ENCODE measurements around the gene RAB6A.
A peak's percentile ranks its signal among the peaks of the same experiment; 100 is the strongest.
"Not testable (repeated sequence)": the region's sequence is repeated elsewhere in the genome, so short reads cannot be mapped to it uniquely, and the experiment has no call there.

Gene RAB6A

DNA sequence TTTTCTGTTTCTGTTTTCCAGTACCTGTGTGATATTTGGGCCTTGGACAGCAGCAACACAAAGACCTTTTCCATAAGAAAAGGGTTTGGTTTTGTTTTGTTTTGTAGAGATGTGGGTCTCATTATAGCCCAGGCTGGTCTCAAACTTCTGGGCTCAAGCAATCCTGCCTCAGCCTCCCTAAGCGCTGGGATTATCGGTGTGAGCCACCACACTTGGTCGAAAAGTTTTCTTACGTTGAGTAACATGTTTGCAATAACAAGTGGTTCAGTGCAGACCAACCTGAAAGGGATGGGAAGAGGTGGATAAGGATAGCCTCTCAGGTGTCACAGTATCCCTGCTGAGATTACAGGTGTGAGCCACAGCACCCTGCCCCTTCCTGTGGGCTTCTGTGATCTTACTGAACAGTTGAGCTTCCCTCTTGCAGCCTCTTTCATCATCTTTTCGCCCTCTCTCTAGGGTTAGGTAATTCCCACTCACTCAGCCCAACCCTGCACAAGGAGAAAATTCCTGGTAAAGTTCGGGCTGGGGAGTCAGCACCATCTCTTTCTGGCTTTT lies 23.3 kb upstream of the RAB6A start:
- H3K4me3 ChIP-seq (ENCODE audit: low read length): no peak overlapping the region
- TF ChIP-seq, protein P1, sequence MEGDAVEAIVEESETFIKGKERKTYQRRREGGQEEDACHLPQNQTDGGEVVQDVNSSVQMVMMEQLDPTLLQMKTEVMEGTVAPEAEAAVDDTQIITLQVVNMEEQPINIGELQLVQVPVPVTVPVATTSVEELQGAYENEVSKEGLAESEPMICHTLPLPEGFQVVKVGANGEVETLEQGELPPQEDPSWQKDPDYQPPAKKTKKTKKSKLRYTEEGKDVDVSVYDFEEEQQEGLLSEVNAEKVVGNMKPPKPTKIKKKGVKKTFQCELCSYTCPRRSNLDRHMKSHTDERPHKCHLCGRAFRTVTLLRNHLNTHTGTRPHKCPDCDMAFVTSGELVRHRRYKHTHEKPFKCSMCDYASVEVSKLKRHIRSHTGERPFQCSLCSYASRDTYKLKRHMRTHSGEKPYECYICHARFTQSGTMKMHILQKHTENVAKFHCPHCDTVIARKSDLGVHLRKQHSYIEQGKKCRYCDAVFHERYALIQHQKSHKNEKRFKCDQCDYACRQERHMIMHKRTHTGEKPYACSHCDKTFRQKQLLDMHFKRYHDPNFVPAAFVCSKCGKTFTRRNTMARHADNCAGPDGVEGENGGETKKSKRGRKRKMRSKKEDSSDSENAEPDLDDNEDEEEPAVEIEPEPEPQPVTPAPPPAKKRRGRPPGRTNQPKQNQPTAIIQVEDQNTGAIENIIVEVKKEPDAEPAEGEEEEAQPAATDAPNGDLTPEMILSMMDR (conservative IDR thresholded peaks at IDR 0.05; ENCODE audit: low read length): no peak
- peak; percentile 68 for DNase-seq (ENCODE audit: low read depth)

DNA sequence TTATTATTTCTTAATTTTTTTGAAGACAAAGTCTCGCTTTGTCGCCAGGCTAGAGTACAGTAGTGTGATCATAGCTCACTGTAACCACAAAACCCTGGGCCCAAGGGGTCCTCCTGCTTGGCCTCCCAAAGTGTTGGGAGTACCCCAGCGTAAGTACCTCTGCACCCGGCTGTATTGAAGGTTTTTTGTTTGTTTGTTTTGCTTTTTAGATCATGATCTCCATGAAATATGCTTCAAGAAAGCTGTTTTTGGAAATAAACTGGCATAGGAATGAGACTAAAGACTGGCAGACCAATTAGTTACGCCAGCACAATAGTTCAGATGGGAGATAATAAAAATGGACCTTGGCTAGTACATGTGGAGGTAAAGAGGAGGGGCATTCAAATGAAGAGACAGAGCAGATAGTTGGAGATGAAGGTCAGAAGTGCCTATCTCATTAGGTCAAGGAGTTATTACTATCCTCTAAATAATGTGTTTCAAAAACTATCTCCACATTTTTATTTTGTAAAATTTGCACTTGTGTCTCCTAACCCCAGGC lies 22.7 kb upstream of the RAB6A start:
- no peak for DNase-seq (ENCODE audit: low read depth)
- TF ChIP-seq, protein P1 (conservative IDR thresholded peaks at IDR 0.05; ENCODE audit: low read length): no peak

DNA sequence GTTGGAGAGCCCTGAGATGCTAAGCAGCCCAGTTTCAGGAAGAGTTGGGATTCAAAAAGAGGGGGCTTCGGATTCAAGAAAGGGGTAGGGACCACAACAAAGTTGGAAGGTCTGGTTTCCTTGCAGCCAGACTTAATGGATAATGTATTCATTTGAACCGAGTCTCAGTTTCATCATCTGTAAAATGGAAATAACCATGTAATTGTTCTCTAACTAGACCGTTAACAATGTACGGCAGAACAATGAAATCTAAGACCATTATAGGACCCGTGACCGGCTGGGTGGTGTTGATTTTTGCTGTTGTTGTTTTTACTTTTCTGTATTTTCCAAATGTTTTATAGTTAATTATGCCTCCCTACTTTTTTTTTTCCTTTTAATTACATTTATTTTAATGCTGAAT lies 20.4 kb upstream of the RAB6A start:
- DNase-seq (ENCODE audit: low read depth): no peak
- TF ChIP-seq, protein P1 (conservative IDR thresholded peaks at IDR 0.05; ENCODE audit: low read length): no peak
- H3K4me3 ChIP-seq (ENCODE audit: low read length): no peak overlapping the region

More for the DNA sequence above, 22.7 kb upstream of the RAB6A start:
- no peak overlapping the region for H3K4me3 ChIP-seq (ENCODE audit: low read length)

DNA sequence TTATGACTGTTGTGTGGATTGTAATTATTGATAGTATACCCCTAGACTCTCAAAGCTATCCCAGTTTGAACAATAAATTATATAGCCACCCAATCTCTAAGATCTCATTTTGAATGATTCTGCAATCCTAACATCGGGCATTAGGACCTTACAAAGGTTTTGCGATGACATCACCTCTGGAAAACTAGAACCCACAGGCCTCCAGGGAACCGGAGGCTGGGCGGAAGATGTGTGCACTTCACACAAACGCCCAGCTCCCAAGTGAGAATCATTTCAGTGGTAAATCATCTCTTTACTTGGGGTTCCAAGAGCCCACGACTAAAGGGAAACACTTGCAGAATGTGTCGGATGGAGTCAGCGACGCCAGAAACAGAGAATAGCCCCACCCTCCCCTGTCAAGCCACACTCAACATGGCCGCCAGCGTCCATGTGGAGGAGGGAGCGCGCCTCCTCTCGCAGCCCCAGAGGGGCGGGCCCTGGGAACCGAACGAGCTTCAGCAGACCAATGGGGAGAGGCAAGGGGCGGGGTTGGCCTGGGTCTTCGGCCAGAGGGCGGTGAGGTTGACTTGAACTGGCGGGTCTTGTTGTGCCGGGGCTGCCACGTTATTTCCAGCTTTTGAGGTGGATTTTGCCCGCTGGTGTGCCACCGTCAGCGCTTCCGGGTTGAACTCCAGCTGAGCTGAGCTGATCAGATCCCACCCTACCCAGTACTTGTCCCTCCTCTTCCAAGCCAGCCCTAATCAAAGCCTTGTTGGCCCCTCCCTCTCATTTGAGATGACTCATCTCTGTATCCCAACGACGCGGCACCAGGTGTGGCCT lies 18.4 kb upstream of the RAB6A start:
- peak overlapping the region; percentile 77 for H3K4me3 ChIP-seq (ENCODE audit: low read length)
- TF ChIP-seq, protein P1 (conservative IDR thresholded peaks at IDR 0.05; ENCODE audit: low read length): no peak

DNA sequence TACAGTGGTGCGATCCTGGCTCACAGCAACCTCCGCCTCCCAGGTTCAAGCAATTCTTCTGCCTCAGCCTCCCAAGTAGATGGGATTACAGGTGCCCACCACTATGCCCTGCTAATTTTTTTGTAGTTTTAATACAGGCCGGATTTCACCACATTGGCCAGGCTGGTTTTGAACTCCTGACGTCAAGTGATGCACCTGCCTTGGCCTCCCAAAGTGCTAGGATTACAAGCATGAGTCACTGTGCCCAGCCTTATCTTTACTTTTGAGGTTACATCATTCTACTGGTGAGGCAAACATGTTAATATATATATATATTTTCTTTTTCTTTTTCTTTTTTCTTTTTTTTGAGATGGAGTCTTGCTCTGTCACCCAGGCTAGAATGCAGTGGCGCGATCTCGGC lies 9.9 kb upstream of the RAB6A start:
- not testable (repeated sequence) for H3K4me3 ChIP-seq (ENCODE audit: low read length); DNase-seq (ENCODE audit: low read depth)

More for the DNA sequence above, 18.4 kb upstream of the RAB6A start:
- peak; percentile 98 for DNase-seq (ENCODE audit: low read depth)

DNA sequence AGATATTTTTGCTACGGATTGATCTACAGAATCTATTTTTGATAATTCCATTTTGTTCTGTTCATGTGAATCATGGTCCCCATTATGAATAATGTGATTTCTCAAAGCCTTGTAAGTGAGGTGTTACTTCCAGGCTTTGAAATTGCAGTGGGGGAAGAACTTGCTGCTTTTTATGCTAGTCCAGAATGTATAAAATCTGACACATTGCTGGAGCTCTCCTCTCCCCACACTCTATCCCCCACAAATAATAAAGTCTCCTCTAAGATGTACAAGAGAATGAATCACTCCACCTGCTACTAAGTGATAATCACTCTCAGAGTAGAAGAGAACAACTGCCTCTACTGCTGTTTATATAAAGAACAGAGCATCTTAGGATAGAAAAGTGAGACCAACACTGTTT lies 5.9 kb upstream of the RAB6A start:
- TF ChIP-seq, protein P1 (conservative IDR thresholded peaks at IDR 0.05; ENCODE audit: low read length): no peak
- H3K4me3 ChIP-seq (ENCODE audit: low read length): no peak overlapping the region
- no peak for DNase-seq (ENCODE audit: low read depth)

DNA sequence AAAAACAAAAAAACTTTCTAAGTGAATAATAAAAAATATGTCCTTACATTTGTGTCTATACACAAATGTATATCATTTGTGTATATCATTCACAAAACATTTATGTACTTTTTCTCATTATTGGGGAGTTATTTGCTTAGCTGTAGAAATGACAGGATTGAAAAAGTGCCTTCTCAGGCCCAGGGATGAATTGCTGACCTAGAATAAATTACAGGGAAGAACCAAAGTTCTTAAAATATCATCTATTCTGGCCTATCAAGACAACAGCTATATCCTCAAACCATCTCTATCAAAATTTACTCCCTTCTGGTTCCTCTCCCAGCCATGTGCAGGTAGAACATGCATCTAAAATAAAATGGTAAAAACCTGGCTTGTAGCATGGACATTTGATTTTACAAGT lies 1.9 kb upstream of the RAB6A start:
- no peak for DNase-seq (ENCODE audit: low read depth)
- TF ChIP-seq, protein P1 (conservative IDR thresholded peaks at IDR 0.05; ENCODE audit: low read length): no peak

More for the DNA sequence above, 1.9 kb upstream of the RAB6A start:
- no peak overlapping the region for H3K4me3 ChIP-seq (ENCODE audit: low read length)
